Suppressor macrophage (primary cell): ENCODE results near the gene ASB12.

Experiments
- DNase-seq, 4 experiments: peaks; one replicate each; pipeline ENCODE4 v3.0.0-alpha.2; 2020 to 2022

The ASB12 gene

GRCh38 chrX:64186974-64187761 lies 43.2 kb downstream of the ASB12 start:
- DNase-seq: no peak

GRCh38 chrX:64184396-64184795 lies 46.0 kb downstream of the ASB12 start:
- no peak for DNase-seq

GRCh38 chrX:64182208-64182607 lies 48.2 kb downstream of the ASB12 start:
- DNase-seq: no peak

GRCh38 chrX:64176876-64177275 lies 53.5 kb downstream of the ASB12 start:
- DNase-seq: no peak
